K562 (cell line): Measurements from ENCODE around the gene GPD1L.

Experiments
- FOXP1 ChIP-seq: sonication (generic); formaldehyde crosslinking; IDR thresholded peaks from 2 replicates; pipeline ENCODE4 v1.8.0; 2022; ENCODE audit warnings: mild to moderate bottlenecking, missing genetic modification reagents
- TF ChIP-seq, protein P1 (sequence below), 3 experiments: IDR thresholded peaks in 2 of 3; conservative IDR thresholded peaks in 1 of 3; 2 replicates each; pipeline ENCODE4 v1.5.1; 2011 to 2012; ENCODE audit warnings: low read length in 3 of 3, mild to moderate bottlenecking in 3 of 3, control low read depth in 2 of 3, improper control_type of control experiment in 1 of 3, inconsistent platforms in 1 of 3, low read depth in 1 of 3, mixed read lengths in 1 of 3, moderate library complexity in 1 of 3; ENCODE audit not compliant: insufficient read depth in 2 of 3

DNA sequence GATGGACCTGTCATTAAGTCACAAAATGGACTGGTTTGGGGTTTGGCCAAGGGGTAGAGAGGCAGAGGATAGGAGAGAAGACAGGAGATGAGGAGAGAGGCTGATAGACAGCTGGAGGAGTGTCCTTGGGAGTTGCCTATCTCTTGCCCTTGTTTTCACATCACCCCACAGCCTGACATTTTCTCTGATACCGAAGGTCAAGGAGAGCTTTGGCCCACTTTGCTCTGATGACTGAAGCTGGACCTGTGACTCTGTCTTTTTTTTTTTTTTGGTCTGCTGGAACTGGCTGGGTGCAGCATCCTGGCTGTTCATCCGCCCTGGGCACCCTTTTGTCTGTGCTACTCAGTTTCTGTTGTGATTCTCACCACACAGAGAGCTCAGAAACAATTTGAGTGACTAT lies 5.1 kb downstream of the GPD1L start:
- no peak for TF ChIP-seq FOXP1 (CRISPR knock-in tag)
- TF ChIP-seq, protein P1, sequence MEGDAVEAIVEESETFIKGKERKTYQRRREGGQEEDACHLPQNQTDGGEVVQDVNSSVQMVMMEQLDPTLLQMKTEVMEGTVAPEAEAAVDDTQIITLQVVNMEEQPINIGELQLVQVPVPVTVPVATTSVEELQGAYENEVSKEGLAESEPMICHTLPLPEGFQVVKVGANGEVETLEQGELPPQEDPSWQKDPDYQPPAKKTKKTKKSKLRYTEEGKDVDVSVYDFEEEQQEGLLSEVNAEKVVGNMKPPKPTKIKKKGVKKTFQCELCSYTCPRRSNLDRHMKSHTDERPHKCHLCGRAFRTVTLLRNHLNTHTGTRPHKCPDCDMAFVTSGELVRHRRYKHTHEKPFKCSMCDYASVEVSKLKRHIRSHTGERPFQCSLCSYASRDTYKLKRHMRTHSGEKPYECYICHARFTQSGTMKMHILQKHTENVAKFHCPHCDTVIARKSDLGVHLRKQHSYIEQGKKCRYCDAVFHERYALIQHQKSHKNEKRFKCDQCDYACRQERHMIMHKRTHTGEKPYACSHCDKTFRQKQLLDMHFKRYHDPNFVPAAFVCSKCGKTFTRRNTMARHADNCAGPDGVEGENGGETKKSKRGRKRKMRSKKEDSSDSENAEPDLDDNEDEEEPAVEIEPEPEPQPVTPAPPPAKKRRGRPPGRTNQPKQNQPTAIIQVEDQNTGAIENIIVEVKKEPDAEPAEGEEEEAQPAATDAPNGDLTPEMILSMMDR (IDR thresholded peaks at IDR 0.05 in 2 of 3, conservative IDR thresholded peaks at IDR 0.05 in 1 of 3; ENCODE audit: insufficient read depth in 2 of 3, low read depth in 1 of 3, low read length in 3 of 3): no peak
